ENCODE measurements around the gene SBK2.

SBK2 gene

DNA sequence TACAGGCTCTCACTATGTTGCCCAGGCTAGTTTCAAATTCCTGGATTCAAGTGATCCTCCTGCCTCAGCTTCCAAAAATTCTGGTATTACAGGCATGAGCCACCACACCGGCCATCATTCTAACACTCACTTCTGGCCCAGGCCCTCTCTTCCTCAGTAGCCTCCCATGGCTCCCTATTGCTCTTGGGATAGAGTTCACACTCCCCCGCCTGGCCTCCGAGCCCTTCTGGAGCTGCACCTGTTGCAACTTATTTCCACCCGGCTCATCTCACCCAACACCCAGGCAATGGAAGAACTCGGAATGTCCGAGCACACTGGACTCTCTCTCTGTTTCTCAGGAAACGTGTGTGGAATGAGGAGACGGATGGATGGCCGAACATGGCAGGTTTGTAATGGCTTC lies 17.4 kb upstream of the SBK2 start:
- no peak for FAIRE-seq

GRCh38 chr19:55553217-55554182 lies 16.6 kb upstream of the SBK2 start:
- no peak for FAIRE-seq

GRCh38 chr19:55552620-55553019 lies 15.7 kb upstream of the SBK2 start:
- FAIRE-seq: no peak

GRCh38 chr19:55552206-55552605 lies 15.3 kb upstream of the SBK2 start:
- FAIRE-seq: no peak

GRCh38 chr19:55550321-55550650 lies 13.4 kb upstream of the SBK2 start:
- no peak for FAIRE-seq

- no peak for FAIRE-seq
Measured at GRCh38 chr19:55549500-55550320, 12.8 kb upstream of the SBK2 start.

DNA sequence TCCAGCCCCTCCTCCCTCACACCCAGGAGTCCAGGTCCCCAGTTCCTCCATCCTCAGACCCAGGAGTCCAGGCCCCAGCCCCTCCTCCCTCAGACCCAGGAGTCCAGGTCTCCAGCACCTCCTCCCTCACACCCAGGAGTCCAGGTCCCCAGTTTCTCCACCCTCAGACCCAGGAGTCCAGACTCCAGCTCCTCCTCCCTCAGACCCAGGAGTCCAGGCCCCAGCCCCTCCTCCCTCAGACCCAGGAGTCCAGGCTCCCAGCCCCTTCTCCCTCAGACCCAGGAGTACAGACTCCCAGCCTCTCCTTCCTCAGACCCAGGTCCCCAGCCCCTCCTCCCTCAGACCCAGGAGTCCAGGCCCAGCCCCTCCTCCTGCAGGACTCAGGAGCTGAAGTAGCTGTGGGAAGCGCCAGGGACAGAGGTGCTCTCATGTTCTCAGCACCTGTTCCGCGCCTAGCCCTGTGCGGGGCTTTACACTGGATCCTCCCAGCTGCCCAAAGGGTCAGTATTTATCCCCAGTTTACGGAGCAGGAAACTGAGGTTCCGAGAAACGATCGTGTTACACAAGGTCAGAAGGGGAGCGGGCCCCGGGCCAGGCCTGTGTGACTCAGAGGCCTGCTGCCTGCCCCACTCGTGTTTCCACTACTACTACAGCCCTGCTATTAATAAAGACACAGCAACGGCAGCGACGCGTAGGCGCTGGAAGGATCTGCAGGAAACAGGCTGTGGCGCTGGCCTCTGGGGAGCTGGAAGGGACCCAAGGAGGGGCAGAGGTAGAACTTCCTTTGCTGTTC lies 10.1 kb upstream of the SBK2 start:
- FAIRE-seq: no peak

- no peak for FAIRE-seq
Measured at GRCh38 chr19:55546011-55546410, 9.1 kb upstream of the SBK2 start.

DNA sequence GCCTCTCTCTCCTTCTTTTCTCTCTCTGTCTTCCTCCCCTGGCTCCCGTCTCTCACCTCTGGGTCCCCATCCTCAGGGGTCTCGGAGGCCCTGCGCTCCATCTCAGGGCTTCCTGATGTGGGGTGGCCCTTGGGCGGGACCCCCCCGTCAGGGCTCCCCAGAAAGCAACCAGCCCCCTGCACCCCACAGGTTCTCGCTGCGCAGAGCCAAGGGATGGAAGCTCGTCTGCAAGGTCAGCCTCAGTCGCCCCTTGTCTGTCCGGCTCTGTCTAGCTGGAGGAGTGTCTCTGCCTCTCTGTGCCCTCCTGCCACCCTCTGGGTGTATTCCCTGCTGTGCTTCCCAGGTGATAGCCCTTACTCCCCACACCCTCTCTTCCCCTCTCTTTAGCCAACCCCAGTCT lies 8.5 kb upstream of the SBK2 start, which contains the start of gene SBK3:
Gene SBK3 (minus strand): TSS at position 101 of the 400 bp plus-strand sequence. CDS start 0 bp downstream, at position 101.
- FAIRE-seq: no peak

- no peak for FAIRE-seq
Measured at GRCh38 chr19:55544776-55545439, 8.0 kb upstream of the SBK2 start.

GRCh38 chr19:55544014-55544413 lies 7.1 kb upstream of the SBK2 start:
- FAIRE-seq: no peak

DNA sequence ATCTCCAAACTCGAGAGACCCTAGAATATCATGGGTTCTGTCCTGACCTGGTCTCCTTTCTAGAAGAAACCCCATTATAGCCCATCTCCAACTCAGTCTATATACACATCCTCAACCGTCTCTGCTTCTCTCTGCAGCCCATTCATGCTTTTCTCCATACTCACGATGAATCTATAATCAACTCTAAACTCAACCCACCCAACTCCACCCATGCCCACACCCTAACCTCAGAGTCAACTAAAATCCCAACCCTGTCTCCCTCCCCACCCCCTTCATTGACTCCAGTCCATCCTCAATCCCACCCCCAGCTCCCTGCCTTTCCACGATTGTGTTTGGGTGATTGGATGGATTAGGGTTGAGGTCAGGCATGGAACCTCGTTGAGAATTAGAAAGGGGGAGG lies 6.6 kb upstream of the SBK2 start:
- FAIRE-seq: no peak

GRCh38 chr19:55542292-55542855 lies 5.4 kb upstream of the SBK2 start:
- no peak for FAIRE-seq

DNA sequence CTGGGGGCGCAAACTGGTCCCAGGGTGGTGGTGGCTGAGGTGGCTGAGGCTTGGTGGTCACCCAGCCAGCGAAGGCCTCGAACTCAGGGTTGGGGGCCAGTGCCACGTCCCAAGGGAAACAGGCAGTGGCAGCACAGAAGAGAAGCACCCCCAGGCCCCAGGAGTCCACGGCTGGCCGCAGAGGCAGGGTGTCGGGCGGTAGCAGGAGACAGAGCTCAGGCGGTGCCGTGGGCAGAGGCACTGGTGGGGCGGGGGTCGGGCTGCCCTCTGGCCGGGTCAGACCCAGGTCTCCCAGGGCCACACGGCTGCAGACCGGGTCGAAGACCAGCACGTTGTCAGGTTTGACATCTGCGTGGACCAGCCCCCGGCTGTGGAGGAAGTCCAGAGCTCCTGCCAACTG lies 4.2 kb upstream of the SBK2 start:
- no peak for FAIRE-seq

- FAIRE-seq: no peak
Measured at GRCh38 chr19:55540619-55541018, 3.7 kb upstream of the SBK2 start.

DNA sequence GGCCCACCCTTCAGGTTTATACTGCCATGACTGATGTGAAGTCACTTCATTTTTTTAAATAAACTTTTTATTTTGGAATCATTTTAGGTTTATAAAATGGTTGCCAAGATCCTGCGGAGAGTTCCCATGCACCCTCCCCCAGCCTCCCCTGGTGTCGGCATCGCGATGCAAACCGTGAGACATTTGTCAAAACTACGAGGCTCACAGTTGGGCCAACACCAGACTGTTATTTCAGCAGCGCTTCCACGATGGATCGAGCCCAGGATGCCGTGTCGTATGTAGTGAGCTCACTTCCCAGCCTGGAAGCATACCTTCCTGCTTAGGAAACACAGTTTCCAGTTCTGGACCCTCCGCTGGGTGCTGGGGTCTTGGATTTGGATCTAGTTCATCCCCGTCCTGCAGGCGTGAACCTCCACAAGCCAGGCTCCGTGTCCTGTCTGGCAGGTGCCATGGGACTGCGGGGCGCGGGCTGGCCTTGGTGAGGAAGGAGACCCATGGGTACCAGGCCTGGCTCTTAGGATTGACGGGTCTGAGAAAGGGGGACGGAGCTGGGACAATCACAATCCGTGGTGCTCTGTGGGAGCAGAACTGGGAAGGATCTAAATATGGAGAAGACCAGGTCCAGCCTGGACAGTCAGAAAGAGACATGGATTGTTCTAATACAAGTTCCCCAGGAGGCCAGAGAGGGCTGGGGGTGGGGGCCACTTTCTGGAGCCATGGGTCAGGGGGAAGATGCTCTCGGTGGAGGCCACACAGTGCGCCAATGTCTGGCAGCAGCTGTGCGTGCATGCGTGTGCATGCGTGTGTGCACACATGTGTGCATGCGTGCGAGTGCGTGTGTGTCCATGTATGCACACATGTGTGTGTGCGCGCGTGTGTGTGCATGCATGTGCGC lies 2.4 kb upstream of the SBK2 start:
- no peak for FAIRE-seq

- no peak for FAIRE-seq
Measured at GRCh38 chr19:55538132-55538531, 1.2 kb upstream of the SBK2 start.

DNA sequence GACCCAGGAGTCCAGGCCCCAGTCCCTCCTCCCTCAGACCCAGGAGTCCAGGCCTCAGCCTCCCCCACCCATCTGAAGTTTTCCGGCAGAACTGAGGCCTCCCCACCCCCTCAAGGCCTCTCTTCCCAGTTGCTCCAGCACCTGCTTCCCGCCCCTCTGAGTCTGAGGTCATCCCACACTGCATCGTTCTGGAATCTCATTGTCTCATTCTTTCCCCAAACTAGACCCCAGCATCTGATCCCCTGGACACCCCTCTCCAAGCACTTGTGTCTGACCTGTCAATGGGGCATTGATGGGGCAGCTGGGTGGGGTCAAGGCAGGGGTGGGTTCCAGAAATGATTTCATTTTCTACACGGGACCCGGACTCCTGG lies 793 bp upstream of the SBK2 start:
- FAIRE-seq: no peak

DNA sequence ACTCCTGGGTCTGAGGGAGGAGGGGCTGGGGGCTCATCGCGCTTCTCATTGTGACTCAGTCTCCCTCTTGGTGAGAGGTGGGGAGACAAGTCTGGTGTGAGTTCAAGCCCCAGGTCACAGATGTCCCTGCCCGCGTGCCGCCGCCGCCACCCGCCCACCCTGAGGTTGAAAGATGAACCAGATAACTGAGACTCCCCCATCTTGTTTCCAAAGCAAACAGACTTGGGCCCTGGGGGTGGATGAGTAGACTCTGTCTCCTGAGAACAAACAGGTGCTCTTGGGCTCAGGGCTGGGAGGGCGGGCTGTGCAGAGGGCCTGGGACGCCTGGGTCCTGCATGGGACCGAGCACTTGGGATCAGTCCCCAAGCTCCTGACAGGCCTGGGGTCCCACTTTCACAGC lies 567 bp downstream of the SBK2 start:
- no peak for FAIRE-seq

DNA sequence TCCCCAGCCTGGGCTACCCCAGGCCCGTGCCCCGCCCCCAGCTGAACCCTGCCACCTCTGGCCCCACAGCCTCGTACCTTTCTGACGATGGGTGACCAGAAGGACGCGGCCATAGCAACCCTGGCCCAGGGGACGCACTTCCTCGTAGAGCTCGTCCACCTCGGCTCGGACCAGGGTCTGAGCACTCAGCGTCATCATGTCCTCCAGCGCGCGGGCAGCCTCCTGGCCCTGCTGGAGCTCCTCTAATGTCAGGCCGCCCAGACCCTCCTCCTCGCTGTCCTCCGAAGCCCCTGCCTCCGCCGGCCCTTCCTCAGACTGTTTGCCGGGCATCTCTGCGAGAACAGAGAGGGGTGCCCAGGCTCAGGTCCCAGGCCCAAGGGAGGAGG lies 975 bp downstream of the SBK2 start:
- no peak for FAIRE-seq

Data from TTC549 (cell line).